GM12892 (cell line): Measurements from ENCODE around the gene ERC1.

Experiments used
- POLR2A ChIP-seq: IDR thresholded peaks from 2 replicates; pipeline ENCODE4 v1.6.1; 2011; ENCODE audit warnings: low read depth, low read length, control low read depth
- POLR2AphosphoS5 ChIP-seq: IDR thresholded peaks from 2 replicates; pipeline ENCODE4 v1.6.1; 2011; ENCODE audit warnings: low read depth, low read length, control low read depth
- TAF1 ChIP-seq: IDR thresholded peaks from 2 replicates; pipeline ENCODE4 v1.6.1; 2011; ENCODE audit warnings: low read depth, mild to moderate bottlenecking, control low read depth, low read length, borderline replicate concordance

DNA sequence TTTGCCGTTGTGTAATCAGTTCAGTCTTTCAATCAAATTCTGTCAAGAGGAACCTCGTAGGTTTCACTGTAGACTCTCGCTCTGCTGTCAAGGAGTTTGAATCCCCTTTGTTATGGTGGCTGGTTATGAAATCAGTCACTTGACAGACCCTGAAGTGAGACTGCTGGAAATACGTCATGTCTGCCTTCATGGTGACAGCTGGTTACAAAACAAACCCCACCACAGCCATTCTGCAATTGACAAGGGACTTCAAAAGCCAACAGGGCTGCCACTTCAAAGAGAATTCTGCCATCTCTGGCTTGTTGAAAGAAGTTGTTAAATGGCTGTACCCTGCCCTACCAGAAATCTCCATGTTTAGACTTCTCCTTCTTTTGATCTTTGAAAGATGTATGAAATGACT, 286.9 kb downstream of the ERC1 start:
- TF ChIP-seq POLR2AphosphoS5 (no peak), POLR2A (no peak), TAF1 (no peak)
